ENCODE measurements around the gene NSUN2.

DNA sequence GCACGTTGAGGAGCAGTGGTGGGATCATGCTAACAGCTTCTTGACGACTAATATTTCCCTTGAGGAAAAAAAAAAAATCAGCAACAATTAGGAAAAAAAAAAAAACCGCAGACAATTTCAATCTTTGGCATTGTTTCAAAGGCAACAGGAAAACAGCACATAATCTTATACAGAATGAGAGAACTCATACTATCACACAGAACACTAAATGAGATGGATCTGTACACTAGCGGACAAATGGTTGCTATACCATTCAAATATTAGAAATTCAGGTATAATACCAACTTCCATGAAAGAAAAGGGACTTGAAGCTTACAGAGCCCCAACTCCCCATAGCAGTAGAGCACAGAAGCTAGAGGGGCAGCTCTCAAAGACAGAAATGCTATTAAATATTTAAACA lies 9.6 kb downstream of the NSUN2 start:
- no peak for TF ChIP-seq POLR2A (IDR thresholded peaks at IDR 0.05)
- TF ChIP-seq, protein P1, sequence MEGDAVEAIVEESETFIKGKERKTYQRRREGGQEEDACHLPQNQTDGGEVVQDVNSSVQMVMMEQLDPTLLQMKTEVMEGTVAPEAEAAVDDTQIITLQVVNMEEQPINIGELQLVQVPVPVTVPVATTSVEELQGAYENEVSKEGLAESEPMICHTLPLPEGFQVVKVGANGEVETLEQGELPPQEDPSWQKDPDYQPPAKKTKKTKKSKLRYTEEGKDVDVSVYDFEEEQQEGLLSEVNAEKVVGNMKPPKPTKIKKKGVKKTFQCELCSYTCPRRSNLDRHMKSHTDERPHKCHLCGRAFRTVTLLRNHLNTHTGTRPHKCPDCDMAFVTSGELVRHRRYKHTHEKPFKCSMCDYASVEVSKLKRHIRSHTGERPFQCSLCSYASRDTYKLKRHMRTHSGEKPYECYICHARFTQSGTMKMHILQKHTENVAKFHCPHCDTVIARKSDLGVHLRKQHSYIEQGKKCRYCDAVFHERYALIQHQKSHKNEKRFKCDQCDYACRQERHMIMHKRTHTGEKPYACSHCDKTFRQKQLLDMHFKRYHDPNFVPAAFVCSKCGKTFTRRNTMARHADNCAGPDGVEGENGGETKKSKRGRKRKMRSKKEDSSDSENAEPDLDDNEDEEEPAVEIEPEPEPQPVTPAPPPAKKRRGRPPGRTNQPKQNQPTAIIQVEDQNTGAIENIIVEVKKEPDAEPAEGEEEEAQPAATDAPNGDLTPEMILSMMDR (IDR thresholded peaks at IDR 0.05): no peak

Data from thyroid gland (tissue), 4 donors.